Glutamatergic neuron (in vitro differentiated cells): ENCODE measurements around the gene ESRRA. TPM values are rescaled to one million over a fixed set of nuclear protein-coding genes. Genes with fewer than 3 reads are reported as not detected.
"Not testable (repeated sequence)": the region's sequence is repeated elsewhere in the genome, so short reads cannot be mapped to it uniquely, and the experiment has no call there.

Source experiments
- DNase-seq: peaks from one replicate; pipeline ENCODE4 v3.0.0; 2022
- H3K27ac Mint-ChIP-seq: one replicate; pipeline ENCODE4 v1.8.0; 2020; ENCODE audit warnings: mild to moderate bottlenecking, mixed read lengths, inconsistent platforms; ENCODE audit not compliant: unreplicated experiment
- H3K27me3 Mint-ChIP-seq: one replicate; pipeline ENCODE4 v1.8.0; 2020; ENCODE audit warnings: mild to moderate bottlenecking, moderate library complexity, mixed read lengths, inconsistent platforms; ENCODE audit not compliant: unreplicated experiment
- H3K36me3 Mint-ChIP-seq: one replicate; pipeline ENCODE4 v1.8.0; 2020; ENCODE audit warnings: mild to moderate bottlenecking, mixed read lengths, inconsistent platforms; ENCODE audit not compliant: unreplicated experiment
- H3K4me1 Mint-ChIP-seq: one replicate; pipeline ENCODE4 v1.8.0; 2020; ENCODE audit warnings: mild to moderate bottlenecking, low read depth, mixed read lengths, inconsistent platforms; ENCODE audit not compliant: unreplicated experiment
- H3K4me3 Mint-ChIP-seq: one replicate; pipeline ENCODE4 v1.8.0; 2020; ENCODE audit warnings: mild to moderate bottlenecking, mixed read lengths, inconsistent platforms; ENCODE audit not compliant: unreplicated experiment
- H3K9me3 Mint-ChIP-seq: one replicate; pipeline ENCODE4 v1.8.0; 2020; ENCODE audit warnings: mild to moderate bottlenecking, moderate library complexity, mixed read lengths, inconsistent platforms; ENCODE audit not compliant: unreplicated experiment
- CTCF ChIP-seq: fragments of 200-600 bp; sonication (generic); IDR thresholded peaks from one replicate; pipeline ENCODE4 v1.5.0; 2021; ENCODE audit not compliant: partially characterized antibody, unreplicated experiment
- total RNA-seq: library from RNA; stranded (reverse); fragmentation: NEBNext Ultra II Directional; extraction: Animal tissue kit (Norgen Biotek cat#: 25700); gene quantifications from one replicate; pipeline ENCODE4 v1.2.1, GENCODE V29; 2021; ENCODE audit not compliant: unreplicated experiment

ESRRA gene
- total RNA-seq, 1 donor from 2014 or later, result 69.9 TPM

- TF ChIP-seq CTCF, result peak; percentile 28
- Mint-ChIP-seq H3K36me3 (no peaks in the 10 kb centered on the region), H3K4me3 (no peak overlapping the region), H3K27me3 (peaks cover 16% of the 10 kb centered on the region), H3K9me3 (peaks cover 9% of the 10 kb centered on the region), H3K4me1 (peaks cover 21% of the 10 kb centered on the region), H3K27ac (peak overlapping the region; percentile 76)
- DNase-seq, result no peak
Measured at GRCh38 chr11:64314146-64314804, 9.0 kb downstream of the ESRRA start.

GRCh38 chr11:64314805-64315561, 9.7 kb downstream of the ESRRA start:
- Mint-ChIP-seq H3K27ac (no peak overlapping the region), H3K27me3 (peaks cover 17% of the 10 kb centered on the region), H3K36me3 (no peaks in the 10 kb centered on the region), H3K9me3 (peaks cover 10% of the 10 kb centered on the region), H3K4me3 (no peak overlapping the region), H3K4me1 (peaks cover 21% of the 10 kb centered on the region)
- DNase-seq, result no peak
- TF ChIP-seq CTCF, result no peak

GRCh38 chr11:64315667-64316526, 10.6 kb downstream of the ESRRA start:
- Mint-ChIP-seq H3K4me3 (peak overlapping the region; percentile 95), H3K27me3 (peaks cover 18% of the 10 kb centered on the region), H3K4me1 (peaks cover 22% of the 10 kb centered on the region), H3K9me3 (peaks cover 12% of the 10 kb centered on the region)
- H3K27ac Mint-ChIP-seq, DNase-seq, H3K36me3 Mint-ChIP-seq: not testable (repeated sequence)

GRCh38 chr11:64316672-64317324, 11.5 kb downstream of the ESRRA start:
- peaks cover 14% of the 10 kb centered on the region for H3K9me3 Mint-ChIP-seq
- H3K4me1 Mint-ChIP-seq, result peaks cover 25% of the 10 kb centered on the region
- no peak for TF ChIP-seq CTCF
- H3K36me3 Mint-ChIP-seq, result peaks cover 4% of the 10 kb centered on the region
- H3K27me3 Mint-ChIP-seq, result peaks cover 19% of the 10 kb centered on the region
- peak overlapping the region; percentile 95 for H3K4me3 Mint-ChIP-seq
- no peak for DNase-seq
- H3K27ac Mint-ChIP-seq, result peak overlapping the region; percentile 75
